HK-2 (cell line): ENCODE measurements around the gene FAM50B.

Source experiments
- DNase-seq: peaks from one replicate; pipeline ENCODE4 v3.0.0-alpha.2; 2018; ENCODE audit not compliant: unreplicated experiment

The FAM50B gene

GRCh38 chr6:3848925-3849605 is at the start of gene FAM50B:
Gene FAM50B, plus strand, starts transcription at chr6:3849373. Its CDS starts 439 bp downstream, at chr6:3849812.
- DNase-seq, result peak; percentile 79

GRCh38 chr6:3799719-3800118 is 49.5 kb upstream of the FAM50B start:
- no peak for DNase-seq

- no peak for DNase-seq
These were observed 48.2 kb upstream of the FAM50B start for GRCh38 chr6:3800850-3801591.

- DNase-seq, result no peak
These were observed 47.2 kb upstream of the FAM50B start for GRCh38 chr6:3801960-3802359.

GRCh38 chr6:3803627-3804468 is 45.3 kb upstream of the FAM50B start:
- DNase-seq, result peak; percentile 64

- DNase-seq, result no peak
These were observed 44.2 kb upstream of the FAM50B start for GRCh38 chr6:3804964-3805363.

GRCh38 chr6:3805448-3806123 is 43.6 kb upstream of the FAM50B start:
- DNase-seq, result no peak

- DNase-seq, result no peak
These were observed 42.8 kb upstream of the FAM50B start for GRCh38 chr6:3806169-3806922.

GRCh38 chr6:3808199-3808598 is 41.0 kb upstream of the FAM50B start:
- DNase-seq, result no peak

GRCh38 chr6:3808759-3809514 is 40.2 kb upstream of the FAM50B start:
- DNase-seq, result peak; percentile 30

GRCh38 chr6:3809515-3809891 is 39.7 kb upstream of the FAM50B start:
- DNase-seq, result no peak

- DNase-seq, result no peak
These were observed 39.2 kb upstream of the FAM50B start for GRCh38 chr6:3809982-3810381.

GRCh38 chr6:3811191-3811590 is 38.0 kb upstream of the FAM50B start:
- DNase-seq, result no peak

- DNase-seq, result no peak
These were observed 36.6 kb upstream of the FAM50B start for GRCh38 chr6:3812596-3812995.

GRCh38 chr6:3813150-3813780 is 35.9 kb upstream of the FAM50B start:
- DNase-seq, result peak; percentile 69

GRCh38 chr6:3813918-3814317 is 35.3 kb upstream of the FAM50B start:
- DNase-seq, result no peak

- no peak for DNase-seq
These were observed 34.6 kb upstream of the FAM50B start for GRCh38 chr6:3814539-3814938.

GRCh38 chr6:3816251-3816650 is 32.9 kb upstream of the FAM50B start:
- no peak for DNase-seq

- DNase-seq, result no peak
These were observed 29.7 kb upstream of the FAM50B start for GRCh38 chr6:3819161-3820110.
